Mucosa of descending colon (tissue), 3 donors: Measurements from ENCODE around the gene ADGRG2. TPM values are rescaled to one million over a fixed set of nuclear protein-coding genes. Genes with fewer than 3 reads are reported as not detected.
"Not testable (repeated sequence)": the region's sequence is repeated elsewhere in the genome, so short reads cannot be mapped to it uniquely, and the experiment has no call there.

Experiments used
- ATAC-seq: fragments of 200-7000 bp; cut with Tn5 transposase; one replicate; pipeline ENCODE4 v1.9.1; 2020; ENCODE audit warnings: mild to moderate bottlenecking, moderate library complexity
- DNase-seq, 3 donors: peaks; one replicate each; pipeline ENCODE4 v3.0.0-alpha.2; 2020
- H3K36me3 ChIP-seq: fragments of 200-600 bp; one replicate; pipeline ENCODE4 v1.8.0; 2021; ENCODE audit warnings: low read depth, mild to moderate bottlenecking
- H3K4me1 ChIP-seq: fragments of 200-600 bp; one replicate; pipeline ENCODE4 v1.8.0; 2021; ENCODE audit warnings: low read depth, mild to moderate bottlenecking
- H3K4me3 ChIP-seq: fragments of 200-600 bp; one replicate; pipeline ENCODE4 v1.8.0; 2021; ENCODE audit warnings: mild to moderate bottlenecking
- H3K9me3 ChIP-seq: fragments of 200-600 bp; one replicate; pipeline ENCODE4 v1.8.0; 2021; ENCODE audit warnings: mild to moderate bottlenecking
- intact Hi-C, 2 donors: fragments of 100-400 bp; cut with DNase I in 1 of 2; cut with micrococcal nuclease in 1 of 2; formaldehyde crosslinking; loops; one replicate each; pipeline versions ENCODE4 v1.11.0 to v1.11.1; 2022; cut with DNase I, micrococcal nuclease
- total RNA-seq, 3 donors: library from RNA; stranded (reverse); fragmentation: NEBNext Ultra II Directional in 2 of 3; extraction: Animal tissue kit (Norgen Biotek cat#: 25700) in 2 of 3; gene quantifications; one replicate each; pipeline versions ENCODE4 v1.2.1 to v1.2.4, GENCODE V29; 2021 to 2023
- TF ChIP-seq, protein P1 (sequence below): fragments of 200-600 bp; IDR thresholded peaks from one replicate; pipeline ENCODE4 v1.8.0; 2022; ENCODE audit warnings: antibody characterized with exemption, mild to moderate bottlenecking
- donor health status: DM: no; HTN: no; CAD: no; lungs with moderate emphysema.
- donor health status: DM: no; HTN: no; CAD: no.
- donor health status: DM: no; HTN: yes; CAD: no.

ADGRG2 gene
- total RNA-seq, 3 donors from 2014 or later: 0.38 to 1.3 (median 0.39) TPM

DNA sequence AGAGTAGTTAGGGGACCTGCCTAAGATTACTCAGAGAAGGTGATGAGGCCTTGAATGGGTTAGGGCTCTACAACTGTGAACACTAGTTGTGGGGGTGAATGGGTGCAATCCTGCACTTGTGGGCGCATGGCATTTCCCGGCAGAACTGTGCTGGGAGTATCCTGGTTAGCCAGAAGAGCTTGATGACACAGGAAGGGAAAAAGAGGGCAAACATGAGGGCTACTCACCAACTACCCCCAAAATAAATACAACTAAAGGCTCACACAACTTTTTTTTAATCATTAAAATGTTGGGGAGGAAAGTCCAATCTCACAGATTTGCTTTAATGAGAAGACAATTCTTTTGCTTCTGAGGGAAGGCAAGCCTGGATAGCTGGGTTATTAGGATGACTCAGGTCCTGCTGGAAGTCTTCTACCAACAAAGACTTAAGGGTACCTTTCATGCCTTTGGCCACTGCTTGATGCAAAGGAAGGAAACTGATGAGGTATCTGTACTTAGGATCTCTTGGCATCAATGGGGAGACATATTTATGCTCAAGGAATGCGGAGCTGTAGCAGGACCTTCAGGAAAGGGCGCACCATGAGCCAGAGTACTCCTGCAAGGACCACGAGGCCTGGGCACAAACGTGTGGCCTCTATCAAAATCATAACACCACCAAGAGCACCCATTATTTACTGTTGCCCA lies 141.0 kb downstream of the ADGRG2 start:
- Histone ChIP-seq H3K36me3 (no peaks in the 10 kb centered on the region), H3K9me3 (no peaks in the 10 kb centered on the region), H3K4me1 (no peaks in the 10 kb centered on the region), H3K4me3 (no peak overlapping the region)
- ATAC-seq: no peak
- TF ChIP-seq, protein P1, sequence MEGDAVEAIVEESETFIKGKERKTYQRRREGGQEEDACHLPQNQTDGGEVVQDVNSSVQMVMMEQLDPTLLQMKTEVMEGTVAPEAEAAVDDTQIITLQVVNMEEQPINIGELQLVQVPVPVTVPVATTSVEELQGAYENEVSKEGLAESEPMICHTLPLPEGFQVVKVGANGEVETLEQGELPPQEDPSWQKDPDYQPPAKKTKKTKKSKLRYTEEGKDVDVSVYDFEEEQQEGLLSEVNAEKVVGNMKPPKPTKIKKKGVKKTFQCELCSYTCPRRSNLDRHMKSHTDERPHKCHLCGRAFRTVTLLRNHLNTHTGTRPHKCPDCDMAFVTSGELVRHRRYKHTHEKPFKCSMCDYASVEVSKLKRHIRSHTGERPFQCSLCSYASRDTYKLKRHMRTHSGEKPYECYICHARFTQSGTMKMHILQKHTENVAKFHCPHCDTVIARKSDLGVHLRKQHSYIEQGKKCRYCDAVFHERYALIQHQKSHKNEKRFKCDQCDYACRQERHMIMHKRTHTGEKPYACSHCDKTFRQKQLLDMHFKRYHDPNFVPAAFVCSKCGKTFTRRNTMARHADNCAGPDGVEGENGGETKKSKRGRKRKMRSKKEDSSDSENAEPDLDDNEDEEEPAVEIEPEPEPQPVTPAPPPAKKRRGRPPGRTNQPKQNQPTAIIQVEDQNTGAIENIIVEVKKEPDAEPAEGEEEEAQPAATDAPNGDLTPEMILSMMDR: no peak
- intact Hi-C loops: no loop called here
- DNase-seq: no peak

GRCh38 chrX:18980262-18980661 lies 142.0 kb downstream of the ADGRG2 start:
- ATAC-seq, H3K4me1 ChIP-seq, H3K9me3 ChIP-seq, H3K36me3 ChIP-seq, H3K4me3 ChIP-seq, intact Hi-C loops, DNase-seq: not testable (repeated sequence)

GRCh38 chrX:18974993-18975392 lies 147.3 kb downstream of the ADGRG2 start:
- H3K9me3 ChIP-seq: no peaks in the 10 kb centered on the region
- H3K4me3 ChIP-seq: no peak overlapping the region
- H3K4me1 ChIP-seq: peaks cover 6% of the 10 kb centered on the region
- no peak for DNase-seq
- TF ChIP-seq, protein P1: no peak
- intact Hi-C loops: no loop called here
- ATAC-seq: no peak
- H3K36me3 ChIP-seq: no peaks in the 10 kb centered on the region

- ATAC-seq (peak; percentile 48), DNase-seq (peak in 1 of 3 donors; percentile 36)
- TF ChIP-seq, protein P1: no peak
- Histone ChIP-seq H3K9me3 (no peaks in the 10 kb centered on the region), H3K4me3 (no peak overlapping the region), H3K4me1 (peaks cover 6% of the 10 kb centered on the region), H3K36me3 (no peaks in the 10 kb centered on the region)
- intact Hi-C loops: no loop called here
Measured at GRCh38 chrX:18973527-18974192, 148.6 kb downstream of the ADGRG2 start.

GRCh38 chrX:18971506-18971905 lies 150.8 kb downstream of the ADGRG2 start:
- intact Hi-C loops: no loop called here
- H3K9me3 ChIP-seq: no peaks in the 10 kb centered on the region
- DNase-seq (no peak), ATAC-seq (no peak)
- H3K36me3 ChIP-seq: no peaks in the 10 kb centered on the region
- H3K4me1 ChIP-seq: peaks cover 6% of the 10 kb centered on the region
- TF ChIP-seq, protein P1: no peak
- H3K4me3 ChIP-seq: no peak overlapping the region

DNA sequence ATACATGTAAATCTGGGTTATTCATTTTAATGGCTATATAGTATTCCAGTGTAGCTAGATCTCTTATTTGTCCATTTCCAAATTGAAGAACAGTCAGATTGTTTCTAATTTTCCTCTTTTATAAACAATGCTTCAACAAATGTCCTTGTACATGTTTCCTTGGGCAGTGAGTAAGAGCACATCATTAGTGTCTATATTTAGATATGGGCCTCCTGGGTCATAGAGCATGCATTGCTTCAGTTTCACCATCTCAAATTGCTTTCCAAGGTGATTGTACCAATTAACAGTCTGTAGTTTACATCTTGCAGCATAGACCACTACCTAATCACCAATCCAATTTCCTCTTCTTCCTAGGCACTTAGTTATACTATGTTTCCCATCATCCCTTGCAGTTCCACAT lies 151.8 kb downstream of the ADGRG2 start:
- peaks cover 6% of the 10 kb centered on the region for H3K4me1 ChIP-seq
- DNase-seq: no peak
- no peak overlapping the region for H3K4me3 ChIP-seq
- no peaks in the 10 kb centered on the region for H3K9me3 ChIP-seq
- TF ChIP-seq, protein P1: no peak
- H3K36me3 ChIP-seq: no peaks in the 10 kb centered on the region
- ATAC-seq: no peak
- intact Hi-C loops: no loop called here
